ENCODE results near the gene NR2C2.

Gene NR2C2

DNA sequence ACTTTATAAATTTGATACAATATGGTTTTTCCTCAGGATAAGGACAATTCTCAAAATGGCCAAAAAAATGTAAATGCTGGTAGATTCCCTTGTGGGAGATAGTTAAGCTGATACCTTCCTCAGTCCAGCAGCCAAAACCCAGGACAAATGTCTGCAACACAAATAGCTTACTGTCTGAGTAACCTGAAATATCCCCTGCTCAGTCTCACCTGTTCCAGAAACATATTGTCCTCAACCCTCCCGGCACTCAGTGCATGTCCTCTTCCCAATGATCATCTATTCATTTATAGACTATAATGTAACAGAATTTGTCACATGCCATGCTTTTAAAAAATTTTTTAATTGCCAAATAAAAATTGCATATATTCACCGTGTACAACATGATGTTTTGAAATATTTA lies 139.3 kb downstream of the NR2C2 start:
- Histone ChIP-seq H3K4me1 (ENCODE audit: control insufficient read depth in 1 of 2, insufficient read depth in 2 of 2, low read length in 2 of 2) (no peaks in the 10 kb centered on the region), H3K4me2 (ENCODE audit: low read length) (no peak overlapping the region), H4K91ac (ENCODE audit: low read depth, low read length) (no peak overlapping the region), H3K4ac (ENCODE audit: low read depth, low read length) (no peak overlapping the region), H2BK120ac (ENCODE audit: insufficient read depth, low read length, poor library complexity) (no peak overlapping the region), H3K27me3 (ENCODE audit: insufficient read depth, low read length) (no peaks in the 10 kb centered on the region), H3K18ac (ENCODE audit: low read length) (no peak overlapping the region), H3K36me3 (ENCODE audit: control insufficient read depth in 1 of 2, insufficient read depth in 2 of 2, low read length in 2 of 2) (peaks cover 19 to 45% of the 10 kb centered on the region in 2 experiments), H3K9ac (ENCODE audit: low read length) (no peak overlapping the region), H2BK5ac (ENCODE audit: low read depth, low read length, poor library complexity) (no peak overlapping the region), H4K12ac (ENCODE audit: low read depth, low read length) (no peak overlapping the region), H3K9me3 (ENCODE audit: insufficient read depth, low read depth, low read length) (no peaks in the 10 kb centered on the region), H4K8ac (ENCODE audit: low read depth, low read length) (no peak overlapping the region), H2AK5ac (ENCODE audit: low read length) (no peak overlapping the region), H3K27ac (ENCODE audit: low read depth, low read length) (no peak overlapping the region), H2AFZ (ENCODE audit: insufficient read depth, low read length, poor library complexity) (no peak overlapping the region), H3K14ac (ENCODE audit: low read length) (no peak overlapping the region), H3K79me1 (ENCODE audit: low read length) (no peaks in the 10 kb centered on the region), H3K79me2 (ENCODE audit: control insufficient read depth, insufficient read depth, low read length, poor library complexity) (no peaks in the 10 kb centered on the region), H3K4me3 (ENCODE audit: low read depth, low read length) (no peak overlapping the region), H2BK12ac (ENCODE audit: low read length) (no peak overlapping the region), H3K23ac (ENCODE audit: low read length) (no peak overlapping the region)
- DNase-seq = no peak
- no CpG with 5 or more reads among the region's 2 CpGs for WGBS (ENCODE audit: extremely low coverage, insufficient coverage, insufficient read length)

DNA sequence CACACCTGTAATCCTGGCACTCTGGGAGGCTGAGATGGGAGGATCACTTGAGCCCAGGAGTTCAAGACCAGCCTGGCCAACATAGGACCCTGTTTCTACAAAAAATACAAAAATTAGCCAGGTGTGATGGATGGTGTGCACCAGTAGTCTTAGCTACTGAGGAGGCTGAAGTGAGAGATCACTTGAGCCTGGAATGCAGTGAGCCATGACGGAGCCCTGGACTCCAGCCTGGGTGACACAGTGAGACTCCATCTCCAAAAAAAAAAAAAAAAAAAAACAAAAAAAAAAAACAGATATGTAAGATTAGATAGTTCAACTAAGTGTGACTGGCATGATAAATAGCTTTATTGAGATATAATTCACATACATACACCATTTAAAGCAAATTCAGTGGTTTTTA lies 141.8 kb downstream of the NR2C2 start:
- no peak overlapping the region for H3K4ac ChIP-seq (ENCODE audit: low read depth, low read length)
- H4K8ac ChIP-seq (ENCODE audit: low read depth, low read length) = no peak overlapping the region
- H3K27me3 ChIP-seq (ENCODE audit: insufficient read depth, low read length) = no peaks in the 10 kb centered on the region
- H3K9me3 ChIP-seq (ENCODE audit: insufficient read depth, low read depth, low read length) = no peaks in the 10 kb centered on the region
- no peak overlapping the region for H3K4me2 ChIP-seq (ENCODE audit: low read length)
- no peak overlapping the region for H2AK5ac ChIP-seq (ENCODE audit: low read length)
- no peak overlapping the region for H2AFZ ChIP-seq (ENCODE audit: insufficient read depth, low read length, poor library complexity)
- H3K23ac ChIP-seq (ENCODE audit: low read length) = no peak overlapping the region
- no CpG with 5 or more reads among the region's 1 CpG for WGBS (ENCODE audit: extremely low coverage, insufficient coverage, insufficient read length)
- H3K79me2 ChIP-seq (ENCODE audit: control insufficient read depth, insufficient read depth, low read length, poor library complexity) = no peaks in the 10 kb centered on the region
- H3K14ac ChIP-seq (ENCODE audit: low read length) = no peak overlapping the region
- H2BK120ac ChIP-seq (ENCODE audit: insufficient read depth, low read length, poor library complexity) = no peak overlapping the region
- H3K27ac ChIP-seq (ENCODE audit: low read depth, low read length) = no peak overlapping the region
- no peaks in the 10 kb centered on the region for H3K79me1 ChIP-seq (ENCODE audit: low read length)
- no peak overlapping the region for H2BK5ac ChIP-seq (ENCODE audit: low read depth, low read length, poor library complexity)
- no peak overlapping the region for H3K4me3 ChIP-seq (ENCODE audit: low read depth, low read length)
- no peak overlapping the region for H4K12ac ChIP-seq (ENCODE audit: low read depth, low read length)
- no peak overlapping the region for H3K9ac ChIP-seq (ENCODE audit: low read length)
- H3K36me3 ChIP-seq (ENCODE audit: control insufficient read depth in 1 of 2, insufficient read depth in 2 of 2, low read length in 2 of 2) = peaks cover 18 to 30% of the 10 kb centered on the region in 2 experiments
- H2BK12ac ChIP-seq (ENCODE audit: low read length) = no peak overlapping the region
- H3K18ac ChIP-seq (ENCODE audit: low read length) = no peak overlapping the region
- H3K4me1 ChIP-seq (ENCODE audit: control insufficient read depth in 1 of 2, insufficient read depth in 2 of 2, low read length in 2 of 2) = no peaks in the 10 kb centered on the region
- no peak for DNase-seq
- no peak overlapping the region for H4K91ac ChIP-seq (ENCODE audit: low read depth, low read length)

DNA sequence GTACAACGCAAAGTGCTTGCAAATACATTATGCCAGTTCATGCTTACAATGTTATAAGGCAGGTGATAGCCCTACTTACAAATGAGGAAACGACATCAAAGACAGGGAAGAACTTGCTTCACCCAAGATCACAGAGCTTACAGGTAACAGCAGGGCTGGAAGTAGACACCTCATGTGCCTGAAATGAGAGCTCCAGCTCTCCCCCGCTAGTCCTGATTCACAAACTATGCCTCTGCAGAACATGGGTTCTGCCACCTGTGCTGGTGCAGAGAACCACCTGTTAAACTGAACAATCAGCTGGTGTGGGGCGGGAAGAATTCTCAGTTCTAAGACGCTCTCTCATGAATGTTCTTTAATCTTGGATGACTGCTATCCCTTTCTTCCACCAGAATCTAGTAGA lies 144.2 kb downstream of the NR2C2 start:
- Histone ChIP-seq H3K79me2 (ENCODE audit: control insufficient read depth, insufficient read depth, low read length, poor library complexity) (no peaks in the 10 kb centered on the region), H3K4me3 (ENCODE audit: low read depth, low read length) (no peak overlapping the region), H4K91ac (ENCODE audit: low read depth, low read length) (no peak overlapping the region), H3K23ac (ENCODE audit: low read length) (no peak overlapping the region), H3K9me3 (ENCODE audit: insufficient read depth, low read depth, low read length) (no peaks in the 10 kb centered on the region), H3K36me3 (ENCODE audit: control insufficient read depth in 1 of 2, insufficient read depth in 2 of 2, low read length in 2 of 2) (peaks cover 25 to 31% of the 10 kb centered on the region in 2 experiments), H2BK120ac (ENCODE audit: insufficient read depth, low read length, poor library complexity) (no peak overlapping the region), H2BK5ac (ENCODE audit: low read depth, low read length, poor library complexity) (no peak overlapping the region), H4K8ac (ENCODE audit: low read depth, low read length) (no peak overlapping the region), H3K4ac (ENCODE audit: low read depth, low read length) (no peak overlapping the region), H3K4me2 (ENCODE audit: low read length) (no peak overlapping the region), H4K12ac (ENCODE audit: low read depth, low read length) (no peak overlapping the region), H3K18ac (ENCODE audit: low read length) (no peak overlapping the region), H2AK5ac (ENCODE audit: low read length) (no peak overlapping the region), H2AFZ (ENCODE audit: insufficient read depth, low read length, poor library complexity) (no peak overlapping the region), H3K27me3 (ENCODE audit: insufficient read depth, low read length) (no peaks in the 10 kb centered on the region), H3K27ac (ENCODE audit: low read depth, low read length) (no peak overlapping the region), H3K14ac (ENCODE audit: low read length) (no peak overlapping the region), H3K9ac (ENCODE audit: low read length) (no peak overlapping the region), H3K79me1 (ENCODE audit: low read length) (no peaks in the 10 kb centered on the region), H2BK12ac (ENCODE audit: low read length) (no peak overlapping the region), H3K4me1 (ENCODE audit: control insufficient read depth in 1 of 2, insufficient read depth in 2 of 2, low read length in 2 of 2) (no peaks in the 10 kb centered on the region)
- no CpG with 5 or more reads among the region's 5 CpGs for WGBS (ENCODE audit: extremely low coverage, insufficient coverage, insufficient read length)
- DNase-seq = no peak

DNA sequence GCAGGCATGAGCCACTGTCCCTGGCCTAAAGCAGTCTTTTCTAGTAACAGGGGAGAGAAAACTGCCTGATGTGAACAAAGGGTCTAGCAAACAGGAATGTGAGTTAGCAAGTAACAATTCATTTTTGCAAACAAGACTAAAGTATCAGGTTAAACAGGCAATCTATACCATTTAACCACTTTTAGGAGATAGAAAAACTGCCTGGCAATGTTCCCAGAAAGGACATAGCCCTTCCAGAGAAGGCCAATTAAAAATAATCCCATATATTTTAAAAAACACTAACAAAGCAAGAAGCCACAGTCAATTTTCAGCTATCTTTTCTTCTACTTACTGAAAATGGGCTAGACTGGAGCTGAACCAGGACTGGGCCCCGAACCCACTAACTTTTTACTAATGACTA lies 145.3 kb downstream of the NR2C2 start:
- no CpG with 5 or more reads among the region's 1 CpG for WGBS (ENCODE audit: extremely low coverage, insufficient coverage, insufficient read length)
- no peaks in the 10 kb centered on the region for H3K27me3 ChIP-seq (ENCODE audit: insufficient read depth, low read length)

More for the DNA sequence above, 145.3 kb downstream of the NR2C2 start:
- Histone ChIP-seq H2BK12ac (ENCODE audit: low read length) (no peak overlapping the region), H3K18ac (ENCODE audit: low read length) (no peak overlapping the region), H3K27ac (ENCODE audit: low read depth, low read length) (no peak overlapping the region), H2BK5ac (ENCODE audit: low read depth, low read length, poor library complexity) (no peak overlapping the region), H3K9ac (ENCODE audit: low read length) (no peak overlapping the region), H3K4me1 (ENCODE audit: control insufficient read depth in 1 of 2, insufficient read depth in 2 of 2, low read length in 2 of 2) (peaks cover 0 to 1% of the 10 kb centered on the region in 2 experiments), H3K23ac (ENCODE audit: low read length) (no peak overlapping the region), H3K79me2 (ENCODE audit: control insufficient read depth, insufficient read depth, low read length, poor library complexity) (no peaks in the 10 kb centered on the region), H4K8ac (ENCODE audit: low read depth, low read length) (no peak overlapping the region), H3K79me1 (ENCODE audit: low read length) (no peaks in the 10 kb centered on the region), H3K36me3 (ENCODE audit: control insufficient read depth in 1 of 2, insufficient read depth in 2 of 2, low read length in 2 of 2) (peaks cover 22 to 30% of the 10 kb centered on the region in 2 experiments), H3K4me2 (ENCODE audit: low read length) (no peak overlapping the region), H2BK120ac (ENCODE audit: insufficient read depth, low read length, poor library complexity) (no peak overlapping the region), H4K91ac (ENCODE audit: low read depth, low read length) (no peak overlapping the region), H4K12ac (ENCODE audit: low read depth, low read length) (no peak overlapping the region), H3K9me3 (ENCODE audit: insufficient read depth, low read depth, low read length) (no peaks in the 10 kb centered on the region), H3K4me3 (ENCODE audit: low read depth, low read length) (no peak overlapping the region), H2AFZ (ENCODE audit: insufficient read depth, low read length, poor library complexity) (no peak overlapping the region), H3K14ac (ENCODE audit: low read length) (no peak overlapping the region), H2AK5ac (ENCODE audit: low read length) (no peak overlapping the region), H3K4ac (ENCODE audit: low read depth, low read length) (no peak overlapping the region)
- DNase-seq = no peak

All from trophoblast cell (in vitro differentiated cells and primary cell).